ENCODE results near the gene PITPNB.

GRCh38 chr22:27851974-27852746, 66.9 kb downstream of the PITPNB start:
- no peak for TF ChIP-seq CTCF (IDR thresholded peaks at IDR 0.05 in 2 of 3, conservative IDR thresholded peaks at IDR 0.05 in 1 of 3; ENCODE audit: borderline replicate concordance in 1 of 3, insufficient read depth in 1 of 3, low read depth in 2 of 3, low read length in 2 of 3)
- TF ChIP-seq SIN3A (IDR thresholded peaks at IDR 0.05; ENCODE audit: low read depth), result no peak

Measured in HCT116 (cell line).